NCI-H1694 treated with DMSO at 0.1 percent for 48 hours (cell line): ENCODE results near the gene HMGCL.
"Not testable (repeated sequence)": the region's sequence is repeated elsewhere in the genome, so short reads cannot be mapped to it uniquely, and the experiment has no call there.

Experiments used
- DNase-seq: peaks from one replicate; lab custom pipeline; 2025; lab: John Stamatoyannopoulos, UW

HMGCL gene

DNA sequence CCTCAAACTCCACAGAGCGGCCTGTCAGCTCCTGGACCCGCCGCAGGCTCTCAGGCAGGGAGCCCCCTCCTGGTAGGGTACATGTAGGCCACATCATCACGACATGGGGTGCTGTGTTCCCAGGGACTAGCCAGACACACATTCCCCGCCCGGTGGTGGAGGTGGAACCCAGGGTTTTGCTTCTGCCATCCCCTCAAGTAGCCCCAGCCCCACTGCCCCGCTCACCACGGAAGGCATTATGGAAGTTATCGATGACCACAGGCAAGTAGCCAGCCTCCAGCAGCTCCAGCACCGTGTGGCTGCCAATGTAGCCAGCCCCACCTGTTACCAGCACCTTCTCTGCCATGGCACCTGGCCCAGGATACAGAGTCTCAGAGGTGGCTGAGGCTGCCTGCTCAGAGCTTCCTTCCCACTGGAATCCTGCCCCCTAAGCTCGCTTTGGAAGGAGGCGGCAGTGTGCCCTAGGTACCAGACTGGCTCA is 26.5 kb downstream of the HMGCL start:
- no peak for DNase-seq

DNA sequence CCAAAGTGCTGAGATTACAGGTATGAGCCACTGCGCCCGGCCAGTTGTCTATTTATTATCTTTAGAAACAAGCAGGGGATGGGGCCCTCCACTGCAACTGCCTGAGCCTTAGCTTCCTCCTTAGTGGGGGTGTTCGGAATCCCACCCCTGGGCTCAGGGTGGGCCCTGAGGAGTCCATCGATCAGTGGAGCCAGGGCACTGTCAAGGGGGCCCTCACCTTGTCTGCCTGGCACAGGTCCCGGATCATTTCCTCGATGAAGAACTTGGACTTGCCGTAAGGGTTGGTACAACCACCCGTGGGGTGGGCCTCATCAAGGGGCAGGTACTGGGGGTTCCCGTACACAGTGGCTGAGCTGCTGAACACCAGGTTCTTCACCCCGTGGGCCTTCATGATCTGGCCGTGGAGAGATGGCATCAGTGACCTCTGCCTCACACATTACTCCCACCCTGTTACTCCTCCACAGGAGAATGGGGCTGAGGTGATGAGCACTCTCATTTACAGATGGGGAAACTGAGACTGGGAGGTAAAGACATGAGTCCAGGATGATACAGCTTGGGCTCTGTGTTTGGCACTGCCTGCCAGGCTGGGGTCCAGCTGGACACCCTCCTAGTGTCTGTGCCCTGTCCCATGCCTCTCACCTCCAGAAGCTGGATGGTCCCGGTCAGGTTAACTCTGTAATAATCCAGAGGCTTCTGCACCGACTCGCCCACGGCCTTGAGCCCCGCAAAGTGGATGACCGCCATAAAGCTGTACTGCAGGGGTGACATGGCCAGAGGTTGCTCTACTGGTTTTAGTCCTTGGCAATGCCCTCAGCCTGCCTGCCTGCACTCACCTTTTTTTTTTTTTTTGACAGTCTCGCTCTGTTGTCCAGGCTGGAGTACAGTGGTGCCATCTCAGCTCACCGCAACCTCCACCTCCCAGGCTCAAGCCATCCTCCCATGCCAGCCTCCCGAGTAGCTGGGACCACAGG is 27.5 kb downstream of the HMGCL start:
- DNase-seq = no peak

DNA sequence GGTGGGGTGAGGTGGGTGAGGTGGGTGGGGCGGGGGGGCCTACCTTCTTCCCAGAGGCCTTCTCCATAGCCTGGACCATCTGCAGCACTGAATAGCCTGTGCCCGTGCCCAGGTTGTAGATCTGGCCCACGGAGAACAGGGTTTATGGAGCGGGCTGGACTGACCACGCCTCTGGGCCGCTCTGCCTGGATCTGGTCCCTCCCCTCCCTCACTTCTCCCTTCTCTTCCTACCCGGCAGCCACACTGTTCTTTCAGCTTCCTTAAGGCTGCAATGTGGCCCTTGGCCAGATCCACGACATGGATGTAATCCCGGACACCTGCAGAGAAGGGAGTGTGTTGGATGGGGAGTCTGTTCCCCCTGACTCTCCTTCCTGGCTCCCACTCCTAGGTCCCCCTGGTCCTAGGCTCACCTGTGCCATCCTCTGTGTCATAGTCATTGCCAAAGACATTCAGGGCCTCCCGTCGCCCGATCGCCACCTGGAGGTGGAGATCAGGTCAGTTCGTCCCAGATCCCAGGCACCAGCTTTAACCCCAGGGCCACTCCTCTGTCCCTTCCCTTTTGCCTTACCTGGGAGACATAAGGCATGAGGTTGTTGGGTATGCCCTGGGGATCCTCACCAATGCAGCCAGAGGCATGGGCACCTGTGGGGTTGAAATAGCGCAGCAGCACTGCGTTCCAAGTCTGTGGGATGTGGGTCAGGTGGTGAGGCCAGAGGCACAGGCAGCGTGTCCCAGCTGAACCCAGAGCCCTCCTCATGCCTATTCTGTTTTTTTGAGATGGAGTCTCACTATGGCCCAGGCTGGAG is 28.6 kb downstream of the HMGCL start:
- no peak for DNase-seq

DNA sequence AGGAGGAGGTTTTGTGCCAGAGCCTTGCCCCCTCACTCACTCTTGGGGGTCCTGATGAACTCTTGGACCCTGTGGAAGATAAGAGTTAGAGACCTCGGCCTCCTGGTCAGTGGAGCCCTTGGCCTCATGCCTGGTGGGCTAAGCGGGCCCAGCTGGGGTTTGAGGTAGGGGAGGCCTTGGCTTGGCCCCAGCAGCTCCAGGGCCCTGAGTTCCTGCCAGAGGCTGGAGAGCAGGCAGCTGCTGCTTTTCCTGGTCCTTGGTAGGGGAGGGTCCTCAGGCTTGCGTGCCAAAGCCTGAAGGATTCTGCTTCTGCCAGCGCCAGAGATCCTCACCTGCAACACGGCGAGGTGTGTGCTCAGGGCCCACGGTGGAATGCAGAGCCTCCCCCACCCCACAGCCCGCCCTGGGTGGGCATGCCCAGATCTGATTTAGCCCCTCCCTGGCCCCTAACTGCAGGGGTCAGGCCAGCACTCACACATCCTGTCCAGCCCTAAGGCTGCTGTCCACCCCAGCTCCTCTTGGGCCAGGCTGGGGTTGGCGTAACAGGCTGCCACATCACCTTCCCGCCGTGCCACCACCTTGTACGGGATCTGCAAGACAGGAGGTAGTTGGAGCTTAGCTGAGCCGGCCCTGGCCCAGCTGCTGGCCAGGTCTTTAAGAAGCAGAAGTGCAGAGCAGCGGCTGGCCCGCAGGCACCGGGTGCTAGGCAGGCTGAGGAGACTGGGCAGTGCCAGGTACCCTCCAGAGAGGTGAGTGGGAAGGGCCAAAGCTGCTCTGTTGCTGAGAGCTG is 29.4 kb downstream of the HMGCL start:
- no peak for DNase-seq

DNA sequence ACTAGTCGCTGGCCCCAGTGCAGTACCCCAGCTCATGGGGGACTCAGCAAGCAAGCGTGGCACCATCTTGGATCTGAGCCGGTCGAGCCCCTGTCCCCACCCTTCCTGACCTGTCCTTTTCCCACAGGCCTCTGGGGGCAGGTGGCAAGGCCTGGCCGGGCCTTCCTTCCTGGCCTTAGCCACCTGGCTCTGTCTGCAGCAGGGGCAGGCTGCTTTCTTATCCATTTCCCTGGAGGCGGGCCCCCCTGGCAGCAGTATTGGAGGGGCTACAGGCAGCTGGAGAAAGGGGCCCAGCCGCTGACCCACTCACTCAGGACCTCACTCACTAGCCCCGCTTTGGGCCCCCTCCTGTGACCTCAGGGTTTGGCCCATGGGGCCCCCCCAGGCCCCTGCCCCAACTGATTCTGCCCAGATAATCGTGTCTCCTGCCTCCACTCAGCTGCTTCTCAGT is 30.5 kb downstream of the HMGCL start:
- DNase-seq = not testable (repeated sequence)

DNA sequence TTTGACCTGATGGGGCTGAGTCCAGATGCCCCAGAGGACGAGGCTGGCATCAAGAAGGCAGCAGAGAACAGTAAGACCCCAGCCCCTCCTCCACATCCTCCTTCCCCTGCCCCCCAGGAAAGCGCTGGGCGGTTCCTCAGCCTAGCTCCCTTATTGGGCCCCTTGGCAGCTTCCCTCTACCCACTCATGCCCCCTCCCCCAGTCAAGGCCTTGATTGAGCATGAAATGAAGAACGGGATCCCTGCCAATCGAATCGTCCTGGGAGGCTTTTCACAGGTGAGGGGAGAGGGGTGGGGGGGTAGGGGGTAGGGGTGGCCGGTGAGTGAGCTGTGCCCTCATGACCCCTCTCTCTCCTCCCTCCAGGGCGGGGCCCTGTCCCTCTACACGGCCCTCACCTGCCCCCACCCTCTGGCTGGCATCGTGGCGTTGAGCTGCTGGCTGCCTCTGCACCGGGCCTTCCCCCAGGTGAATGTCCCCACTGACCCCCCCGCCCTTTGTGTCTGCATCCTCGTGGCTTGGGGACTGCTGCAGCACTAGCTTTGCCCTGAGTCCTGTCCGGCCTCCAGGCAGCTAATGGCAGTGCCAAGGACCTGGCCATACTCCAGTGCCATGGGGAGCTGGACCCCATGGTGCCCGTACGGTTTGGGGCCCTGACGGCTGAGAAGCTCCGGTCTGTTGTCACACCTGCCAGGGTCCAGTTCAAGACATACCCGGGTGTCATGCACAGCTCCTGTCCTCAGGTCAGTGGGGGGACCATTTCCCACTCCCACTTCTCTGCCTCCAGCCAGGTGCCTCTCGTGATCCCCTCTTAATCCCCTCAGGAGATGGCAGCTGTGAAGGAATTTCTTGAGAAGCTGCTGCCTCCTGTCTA is 31.1 kb downstream of the HMGCL start:
- DNase-seq = no peak

DNA sequence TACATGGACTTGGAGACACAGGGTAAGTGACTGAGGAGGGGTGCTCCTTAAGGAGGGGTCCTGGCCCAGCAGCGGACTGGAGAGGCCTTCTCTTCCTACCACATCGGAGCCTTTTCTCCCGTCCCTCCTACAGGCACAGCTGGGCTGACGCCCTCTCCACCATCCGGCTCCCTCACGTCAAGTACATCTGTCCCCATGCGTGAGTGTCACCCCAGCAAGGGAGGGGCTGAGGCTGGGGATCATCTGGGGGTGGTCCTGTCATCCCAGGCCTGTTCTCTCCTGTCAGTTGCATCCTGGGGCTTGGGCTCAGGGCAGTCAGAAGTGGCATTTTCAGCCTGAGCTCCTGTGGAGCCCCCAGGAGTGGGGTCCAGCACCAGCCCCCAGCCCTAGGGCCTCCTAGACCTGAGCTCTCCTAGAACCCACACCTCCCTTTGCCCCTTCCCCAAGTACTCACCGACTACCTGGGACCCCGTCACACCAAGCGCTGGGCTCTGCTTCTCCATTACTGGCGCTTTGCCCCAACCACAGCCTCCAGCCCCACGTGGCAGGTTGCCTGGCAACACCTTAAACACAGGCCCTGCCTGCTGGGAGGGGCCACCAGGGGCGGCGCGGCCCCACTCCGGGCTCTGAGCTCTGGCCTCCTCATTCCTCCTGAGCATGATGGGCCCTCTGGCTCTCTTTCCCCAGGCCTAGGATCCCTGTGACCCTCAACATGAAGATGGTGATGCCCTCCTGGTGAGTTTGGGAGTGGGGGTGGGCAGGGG is 32.0 kb downstream of the HMGCL start:
- DNase-seq = no peak

DNA sequence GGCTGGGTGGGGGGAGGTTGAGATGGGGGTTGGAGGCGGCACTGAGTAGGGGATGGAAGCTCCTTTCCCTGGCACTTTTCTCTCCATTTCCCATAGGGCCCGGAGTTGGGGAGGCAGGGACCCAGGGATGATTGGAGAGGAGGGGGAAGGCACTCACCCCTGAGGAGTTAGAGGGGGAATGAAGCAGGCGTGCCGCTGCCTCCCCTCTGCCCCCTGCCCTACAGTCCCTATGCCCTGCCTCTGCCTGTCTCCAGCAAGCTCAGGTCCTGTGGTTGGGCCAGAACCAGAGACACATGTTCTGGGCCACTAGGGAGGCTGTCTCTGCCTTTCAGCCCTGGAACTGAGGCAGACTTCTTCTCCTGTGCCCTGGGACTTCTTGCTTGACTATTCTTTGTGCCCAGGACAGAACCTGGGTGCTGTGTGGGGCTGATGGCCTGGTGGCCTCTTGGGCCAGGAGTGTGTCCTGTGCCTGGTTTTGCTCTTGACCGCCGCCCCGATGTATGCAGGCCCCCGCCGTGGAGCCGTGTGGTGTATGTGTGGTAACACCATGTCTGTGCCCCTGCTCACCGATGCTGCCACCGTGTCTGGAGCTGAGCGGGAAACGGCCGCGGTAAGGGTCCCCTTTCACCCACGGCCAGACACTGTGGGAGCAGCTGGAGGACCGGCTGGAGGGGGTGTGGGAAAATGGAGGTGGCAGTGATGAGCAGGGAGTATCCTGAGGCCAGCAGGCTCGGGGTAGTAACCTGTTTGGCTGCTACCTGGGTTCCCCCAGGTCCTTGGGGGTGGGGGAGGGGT is 32.9 kb downstream of the HMGCL start:
- no peak for DNase-seq

DNA sequence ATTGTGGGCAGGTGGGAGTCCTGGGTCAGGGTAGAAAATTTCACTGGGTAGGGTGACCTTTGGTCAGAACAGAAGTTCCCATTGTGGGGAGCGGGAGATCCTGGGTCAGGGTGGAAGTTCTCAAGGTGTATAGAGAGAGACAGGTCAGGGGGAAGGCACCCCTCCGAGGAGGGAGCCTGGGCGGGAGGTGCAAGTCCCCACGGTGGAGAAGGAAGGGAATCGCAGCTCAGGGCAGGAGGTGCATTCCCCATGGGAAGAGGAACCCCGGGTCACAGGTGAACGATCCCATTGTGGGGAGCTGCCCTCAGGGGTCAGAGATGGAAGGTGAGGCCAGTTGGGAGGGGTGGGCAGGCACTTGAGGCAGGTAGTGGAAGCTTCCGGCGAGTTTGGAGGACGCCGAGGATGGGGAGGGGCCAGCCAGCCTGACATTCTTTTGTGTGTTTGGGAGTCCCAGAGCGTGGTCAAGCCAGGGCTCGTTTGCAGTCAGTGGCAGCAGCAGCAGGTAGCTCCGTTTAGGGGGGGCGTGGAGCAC is 33.6 kb downstream of the HMGCL start:
- no peak for DNase-seq

DNA sequence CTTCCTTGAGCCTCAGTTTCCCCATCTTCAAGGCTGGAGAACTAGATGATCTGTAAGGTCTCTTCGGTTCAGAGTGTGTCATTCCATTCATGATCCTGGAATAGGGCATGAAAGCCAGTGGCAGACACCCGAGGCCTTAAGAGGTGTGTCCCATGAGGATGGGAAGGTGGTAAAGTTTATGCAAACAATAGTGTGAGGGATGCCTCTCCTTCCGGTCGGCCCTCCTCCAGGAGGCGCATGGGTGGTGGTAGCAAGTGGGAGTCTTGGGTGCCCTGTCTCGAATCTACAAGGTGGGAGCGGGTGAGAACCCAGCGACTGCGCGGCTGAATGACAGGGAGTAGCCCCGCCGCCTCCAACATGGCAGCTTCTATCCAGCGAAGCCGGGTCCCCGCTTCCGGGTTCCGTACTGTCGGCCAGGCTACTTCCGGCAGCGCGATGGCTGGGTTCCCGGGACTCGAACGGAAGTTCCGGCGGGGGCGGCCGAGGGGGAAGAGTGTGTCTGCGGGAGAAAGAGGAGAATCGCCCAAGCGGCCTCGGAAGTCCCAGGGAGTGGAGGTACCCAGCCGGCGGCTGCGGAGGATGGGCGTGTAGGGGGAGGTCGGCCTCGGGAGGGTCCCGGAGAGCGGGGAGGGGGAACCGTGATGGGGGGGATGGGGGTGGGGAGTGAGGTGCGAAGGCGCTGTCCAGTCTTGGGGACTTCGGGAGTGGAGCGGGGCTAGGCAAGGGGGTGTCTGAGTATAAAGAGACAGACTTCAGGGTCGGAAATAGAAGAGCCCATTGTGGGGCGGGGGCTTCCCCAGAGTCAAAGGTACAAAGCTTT is 34.3 kb downstream of the HMGCL start, which contains the start of gene LYPLA2:
TSS of gene LYPLA2 (plus strand) at position 450 of the 820 bp plus-strand sequence. CDS start 1,538 bp downstream, outside the sequence.
- DNase-seq = peak; percentile 53

DNA sequence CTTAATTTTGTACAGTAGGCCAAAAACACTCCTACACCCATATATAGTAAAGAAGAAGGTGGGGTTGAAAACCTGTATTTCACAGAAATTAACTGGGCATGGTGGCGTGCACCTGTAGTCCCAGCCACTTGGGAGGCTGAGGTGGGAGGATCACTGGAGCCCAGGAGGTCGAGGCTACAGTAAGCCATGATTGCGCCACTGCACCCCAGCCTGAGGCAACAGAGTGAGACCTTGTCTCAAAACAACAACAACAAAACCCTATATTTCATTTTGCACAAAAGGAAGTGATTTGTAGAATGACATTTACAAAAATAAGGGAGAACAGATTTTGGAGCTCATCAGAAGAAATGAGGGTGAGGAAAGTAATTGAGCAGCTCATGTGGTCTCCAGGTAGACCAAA is 36.5 kb downstream of the HMGCL start:
- no peak for DNase-seq

DNA sequence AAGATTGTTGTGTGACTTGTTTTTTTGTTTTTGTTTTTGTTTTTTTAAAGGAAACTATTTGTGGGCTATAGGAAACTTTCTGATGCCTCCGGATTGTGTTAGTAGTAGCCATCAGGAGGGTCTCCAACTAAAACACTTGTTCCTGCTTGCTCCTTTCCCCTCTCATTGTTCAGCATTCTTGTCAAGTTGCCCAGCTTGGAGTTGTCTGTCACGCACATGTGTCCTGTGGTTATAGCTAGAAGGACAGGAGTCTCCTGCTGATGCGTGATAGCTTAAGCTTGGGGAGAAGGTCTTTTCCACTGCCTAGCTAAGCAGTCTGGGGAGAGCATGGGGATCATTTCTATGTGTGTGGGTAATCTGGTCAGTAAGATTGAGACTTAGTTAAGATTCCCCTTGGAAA is 37.5 kb downstream of the HMGCL start:
- DNase-seq = no peak

DNA sequence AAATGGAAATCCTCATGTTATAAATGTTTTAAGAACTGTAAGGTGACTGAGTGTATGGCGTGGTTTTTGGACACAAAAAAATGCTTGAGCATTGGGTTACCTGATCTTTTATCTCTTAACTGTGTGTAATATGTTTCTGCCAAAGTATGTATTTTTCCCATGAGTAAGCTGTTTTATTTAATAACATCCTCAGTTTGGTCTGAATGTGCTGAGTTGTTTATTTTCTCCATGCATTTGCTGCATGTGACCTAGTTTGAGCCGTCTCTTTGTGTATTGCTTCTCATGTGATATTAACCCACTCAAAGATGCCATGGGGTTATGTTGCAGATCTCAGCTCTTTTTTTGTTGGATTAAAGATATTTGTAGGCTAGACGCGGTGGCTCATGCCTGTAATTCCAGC is 40.4 kb downstream of the HMGCL start:
- no peak for DNase-seq

DNA sequence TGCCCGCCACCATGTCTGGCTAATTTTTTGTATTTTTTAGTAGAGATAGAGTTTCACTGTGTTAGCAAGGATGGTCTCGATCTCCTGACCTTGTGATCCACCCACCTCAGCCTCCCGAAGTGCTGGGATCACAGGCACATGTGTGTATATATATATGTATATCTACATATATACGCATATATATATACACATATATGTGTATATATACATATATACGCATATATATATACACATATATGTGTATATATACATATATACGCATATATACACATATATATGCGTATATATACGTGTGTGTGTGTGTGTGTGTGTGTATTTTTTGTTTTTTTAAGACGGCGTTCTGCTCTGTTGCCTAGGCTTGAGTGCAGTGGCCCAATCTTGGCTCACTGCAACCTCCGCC is 42.1 kb downstream of the HMGCL start:
- DNase-seq = not testable (repeated sequence)

DNA sequence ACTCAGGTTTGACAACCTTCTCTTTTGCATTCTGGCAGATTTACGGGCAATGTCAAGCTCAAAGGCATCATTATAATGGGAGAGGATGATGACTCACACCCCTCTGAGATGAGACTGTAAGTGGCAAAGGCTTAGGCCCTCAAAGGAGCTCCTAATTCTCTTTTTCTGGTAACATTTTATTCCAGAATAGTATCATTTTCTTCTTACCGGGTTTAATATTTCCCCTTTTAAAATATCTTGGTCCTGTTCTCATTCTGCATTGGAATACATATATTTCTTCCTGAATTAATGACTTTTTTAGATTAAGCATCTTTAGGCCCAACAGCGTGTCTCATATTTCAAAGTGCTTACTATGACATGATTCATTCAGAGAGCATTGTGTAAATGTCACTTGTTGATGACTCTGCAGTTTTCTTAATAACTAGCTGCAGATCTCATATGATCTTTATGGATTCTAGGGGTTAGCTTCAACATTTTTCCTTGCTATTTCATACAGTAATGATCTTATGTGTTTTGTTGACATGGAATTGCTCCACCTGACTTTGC is 45.3 kb downstream of the HMGCL start:
- no peak for DNase-seq

DNA sequence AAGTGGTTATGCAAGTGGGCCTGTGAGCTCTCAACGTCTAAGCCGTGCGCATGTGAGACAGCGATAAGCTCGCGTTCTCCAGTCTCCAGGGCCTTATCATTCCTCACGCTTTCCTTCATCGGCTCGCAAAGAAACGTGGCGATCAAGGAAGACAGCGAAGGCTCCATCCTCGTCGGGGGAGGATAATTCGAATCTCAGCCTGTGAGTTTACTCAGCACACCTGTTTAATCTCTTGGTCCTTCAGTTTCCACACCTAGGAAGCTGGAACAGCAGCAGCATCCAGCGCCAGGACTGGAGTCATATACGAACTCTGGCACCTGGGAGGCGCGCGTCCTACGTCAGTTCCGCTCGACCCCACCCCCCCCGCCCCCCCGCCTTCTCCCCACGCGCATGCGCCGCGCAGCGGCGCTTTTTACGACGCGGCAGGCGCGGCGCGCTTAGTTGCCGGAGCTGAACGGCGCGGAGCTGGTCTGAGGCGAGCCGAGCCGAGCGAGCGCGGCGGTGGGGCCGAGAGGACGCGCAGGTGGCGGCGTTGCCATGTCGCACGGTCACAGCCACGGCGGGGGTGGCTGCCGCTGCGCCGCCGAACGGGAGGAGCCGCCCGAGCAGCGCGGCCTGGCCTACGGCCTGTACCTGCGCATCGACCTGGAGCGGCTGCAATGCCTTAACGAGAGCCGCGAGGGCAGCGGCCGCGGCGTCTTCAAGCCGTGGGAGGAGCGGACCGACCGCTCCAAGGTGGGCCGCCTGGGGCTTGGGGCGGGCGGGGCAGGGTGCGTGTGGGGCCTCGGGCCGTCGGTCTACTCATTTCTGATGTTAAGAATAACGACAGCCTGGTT is 47.0 kb downstream of the HMGCL start, which contains the start of gene PITHD1:
TSS of gene PITHD1 (plus strand) at position 440 of the 836 bp plus-strand sequence. CDS start at position 538, 98 bp downstream.
- peak; percentile 59 for DNase-seq

DNA sequence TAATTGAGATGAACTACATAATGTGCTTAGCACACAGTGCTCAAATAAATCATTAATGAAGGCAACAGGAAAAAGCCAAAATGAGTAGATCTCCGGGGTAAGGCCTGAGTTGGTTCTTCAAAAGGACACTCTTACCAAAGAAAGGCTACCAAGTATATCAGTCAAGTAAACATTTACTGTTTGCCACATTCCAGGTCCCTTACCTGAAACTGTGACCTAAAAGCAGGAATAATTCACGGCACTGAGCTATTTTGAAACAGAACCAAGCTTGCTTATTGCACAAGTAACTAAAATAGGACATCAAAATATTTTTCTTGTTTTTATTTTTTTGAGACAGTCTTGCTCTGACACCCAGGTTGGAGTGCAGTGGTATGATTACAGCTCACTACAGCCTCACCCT is 49.0 kb downstream of the HMGCL start:
- no peak for DNase-seq
